ENCODE data around the gene CADPS2.

DNA sequence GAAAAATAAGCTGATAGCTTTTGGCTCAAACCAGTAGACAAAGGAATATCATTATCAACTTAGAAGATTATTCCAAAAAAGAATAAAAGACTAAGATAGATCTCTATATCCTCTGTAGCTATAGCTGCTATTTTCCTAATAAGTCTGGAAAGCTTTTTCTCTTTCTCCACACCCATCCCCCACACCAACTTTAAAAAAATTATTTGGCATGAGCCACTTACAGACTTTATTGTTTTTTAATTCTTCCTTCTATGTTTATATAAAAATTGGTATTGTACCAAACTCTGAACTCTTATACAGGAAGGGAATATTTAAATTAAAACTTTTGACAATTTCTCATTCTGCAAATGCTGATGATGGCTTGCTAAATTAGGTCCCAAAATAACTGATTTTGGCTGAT lies 330.0 kb downstream of the CADPS2 start:
- no peak for TF ChIP-seq EZH2 (IDR thresholded peaks at IDR 0.05; ENCODE audit: borderline replicate concordance, low read depth, low read length, severe bottlenecking)
- TF ChIP-seq, protein P1, sequence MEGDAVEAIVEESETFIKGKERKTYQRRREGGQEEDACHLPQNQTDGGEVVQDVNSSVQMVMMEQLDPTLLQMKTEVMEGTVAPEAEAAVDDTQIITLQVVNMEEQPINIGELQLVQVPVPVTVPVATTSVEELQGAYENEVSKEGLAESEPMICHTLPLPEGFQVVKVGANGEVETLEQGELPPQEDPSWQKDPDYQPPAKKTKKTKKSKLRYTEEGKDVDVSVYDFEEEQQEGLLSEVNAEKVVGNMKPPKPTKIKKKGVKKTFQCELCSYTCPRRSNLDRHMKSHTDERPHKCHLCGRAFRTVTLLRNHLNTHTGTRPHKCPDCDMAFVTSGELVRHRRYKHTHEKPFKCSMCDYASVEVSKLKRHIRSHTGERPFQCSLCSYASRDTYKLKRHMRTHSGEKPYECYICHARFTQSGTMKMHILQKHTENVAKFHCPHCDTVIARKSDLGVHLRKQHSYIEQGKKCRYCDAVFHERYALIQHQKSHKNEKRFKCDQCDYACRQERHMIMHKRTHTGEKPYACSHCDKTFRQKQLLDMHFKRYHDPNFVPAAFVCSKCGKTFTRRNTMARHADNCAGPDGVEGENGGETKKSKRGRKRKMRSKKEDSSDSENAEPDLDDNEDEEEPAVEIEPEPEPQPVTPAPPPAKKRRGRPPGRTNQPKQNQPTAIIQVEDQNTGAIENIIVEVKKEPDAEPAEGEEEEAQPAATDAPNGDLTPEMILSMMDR (IDR thresholded peaks at IDR 0.05; ENCODE audit: borderline replicate concordance, extremely low read depth, low read length, poor library complexity, severe bottlenecking), result no peak
